Activated T-helper 2 cell treated with anti-CD3 and anti-CD28 coated beads, Interferon-gamma antibody, Interleukin-2, Interleukin-4, amounts not matched to agents 10 μg/mL and 5 μg/mL and 100 μg/mL, durations not matched to agents 14 hours and 24 hours and 36 hours (primary cell): ENCODE results near the gene RBM22. TPM values are rescaled to one million over a fixed set of nuclear protein-coding genes. Genes with fewer than 3 reads are reported as not detected.

ENCODE experiments used
- DNase-seq: peaks from one replicate; pipeline ENCODE4 v3.0.0; 2021; ENCODE audit warnings: low spot score
- H3K27ac Mint-ChIP-seq: one replicate; pipeline ENCODE4 v1.8.0; 2021; ENCODE audit warnings: mixed read lengths
- H3K27me3 Mint-ChIP-seq: one replicate; pipeline ENCODE4 v1.8.0; 2021; ENCODE audit warnings: low read depth, mixed read lengths
- H3K36me3 Mint-ChIP-seq: one replicate; pipeline ENCODE4 v1.8.0; 2021; ENCODE audit warnings: low read depth, mixed read lengths
- H3K4me1 Mint-ChIP-seq: one replicate; pipeline ENCODE4 v1.8.0; 2021; ENCODE audit warnings: low read depth, mixed read lengths
- H3K4me3 Mint-ChIP-seq: one replicate; pipeline ENCODE4 v1.8.0; 2021; ENCODE audit warnings: low read depth, mild to moderate bottlenecking, moderate library complexity, mixed read lengths
- H3K9me3 Mint-ChIP-seq: one replicate; pipeline ENCODE4 v1.8.0; 2021; ENCODE audit warnings: mixed read lengths
- intact Hi-C: fragments of 100-400 bp; cut with micrococcal nuclease; formaldehyde crosslinking; loops from one replicate; pipeline ENCODE4 v1.15.1; 2023
- total RNA-seq: library from RNA; stranded (reverse); gene quantifications from 2 replicates; pipeline ENCODE4 v1.2.3, GENCODE V29; 2022

Gene RBM22
- total RNA-seq, 1 donor from 2014 or later: 71.7 TPM

DNA sequence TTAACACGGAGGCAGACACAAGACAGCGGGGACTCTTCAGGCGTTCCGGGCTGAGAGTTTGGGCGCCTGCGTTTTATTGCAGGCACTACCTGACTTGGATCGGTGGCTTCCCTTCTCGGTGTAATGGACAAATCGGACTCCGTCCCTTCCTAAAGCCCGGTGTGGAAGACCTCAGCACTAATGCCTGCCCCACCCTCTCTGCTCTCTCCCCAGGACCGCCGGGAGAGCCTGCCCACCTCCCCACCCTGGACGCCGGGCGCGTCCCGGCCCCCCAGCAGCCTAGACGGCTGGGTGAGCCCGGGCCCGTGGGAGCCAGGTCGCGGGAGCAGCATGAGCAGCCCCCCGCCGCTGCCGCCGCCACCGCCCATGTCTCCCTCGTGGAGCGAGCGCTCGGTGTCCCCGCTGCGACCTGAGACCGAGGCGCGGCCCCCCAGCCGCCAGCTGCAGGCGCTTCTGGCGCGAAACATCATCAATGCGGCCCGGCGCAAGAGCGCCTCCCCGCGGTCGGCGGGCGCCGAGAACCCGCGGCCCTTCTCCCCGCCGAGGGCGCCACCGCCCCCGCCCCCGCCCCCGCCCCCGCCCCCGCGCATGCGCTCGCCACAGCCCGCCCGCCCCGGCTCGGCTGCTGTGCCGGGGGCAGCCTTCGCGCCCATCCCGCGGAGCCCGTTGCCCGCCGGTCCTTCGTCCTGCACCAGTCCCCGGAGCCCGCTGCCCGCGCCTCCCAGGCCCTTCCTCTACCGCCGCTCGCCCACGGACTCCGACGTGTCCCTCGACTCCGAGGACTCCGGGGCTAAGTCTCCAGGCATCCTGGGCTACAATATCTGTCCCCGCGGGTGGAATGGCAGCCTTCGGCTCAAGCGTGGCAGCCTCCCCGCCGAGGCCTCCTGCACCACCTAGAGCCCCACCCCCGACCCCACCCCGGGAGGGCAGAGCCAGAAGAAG is 44.4 kb downstream of the RBM22 start:
- DNase-seq: peak; percentile 77
- intact Hi-C loops: loop anchor here (1.0 to 10.0 kb wide), 3 partner anchors 95 to 202 kb away; partner anchors contain the start of gene IRGM
- peaks cover 12% of the 10 kb centered on the region for H3K27me3 Mint-ChIP-seq
- no peaks in the 10 kb centered on the region for H3K36me3 Mint-ChIP-seq
- no peaks in the 10 kb centered on the region for H3K9me3 Mint-ChIP-seq
- no peak overlapping the region for H3K27ac Mint-ChIP-seq
- H3K4me3 Mint-ChIP-seq: peak overlapping the region; percentile 77
- peaks cover 6% of the 10 kb centered on the region for H3K4me1 Mint-ChIP-seq

DNA sequence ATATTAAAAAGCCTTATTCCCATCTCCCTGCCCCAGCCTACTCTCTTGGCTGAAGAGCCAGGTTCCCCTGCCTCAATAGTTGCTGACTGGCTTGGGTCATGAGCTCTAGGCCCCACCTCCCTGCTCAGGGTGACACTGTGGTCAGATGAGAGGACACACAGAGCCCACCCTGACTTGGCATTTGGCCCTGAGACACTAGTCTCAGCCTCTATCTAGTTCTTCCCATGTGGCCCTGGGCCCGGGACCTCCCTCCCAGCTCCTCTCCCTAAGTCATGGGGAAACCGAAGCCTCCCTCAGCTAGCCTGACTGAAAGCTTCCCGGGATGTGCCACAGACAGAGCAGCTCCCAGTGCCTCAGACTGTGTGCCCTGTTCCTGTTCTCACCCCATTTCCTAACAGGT is 45.6 kb downstream of the RBM22 start:
- no peak overlapping the region for H3K4me3 Mint-ChIP-seq
- H3K4me1 Mint-ChIP-seq: peaks cover 6% of the 10 kb centered on the region
- intact Hi-C loops: loop anchor here (10.0 kb wide), 1 partner anchor 200 kb away; no protein-coding TSS in a partner anchor
- H3K9me3 Mint-ChIP-seq: no peaks in the 10 kb centered on the region
- no peak overlapping the region for H3K27ac Mint-ChIP-seq
- H3K27me3 Mint-ChIP-seq: peaks cover 12% of the 10 kb centered on the region
- no peak for DNase-seq
- no peaks in the 10 kb centered on the region for H3K36me3 Mint-ChIP-seq

DNA sequence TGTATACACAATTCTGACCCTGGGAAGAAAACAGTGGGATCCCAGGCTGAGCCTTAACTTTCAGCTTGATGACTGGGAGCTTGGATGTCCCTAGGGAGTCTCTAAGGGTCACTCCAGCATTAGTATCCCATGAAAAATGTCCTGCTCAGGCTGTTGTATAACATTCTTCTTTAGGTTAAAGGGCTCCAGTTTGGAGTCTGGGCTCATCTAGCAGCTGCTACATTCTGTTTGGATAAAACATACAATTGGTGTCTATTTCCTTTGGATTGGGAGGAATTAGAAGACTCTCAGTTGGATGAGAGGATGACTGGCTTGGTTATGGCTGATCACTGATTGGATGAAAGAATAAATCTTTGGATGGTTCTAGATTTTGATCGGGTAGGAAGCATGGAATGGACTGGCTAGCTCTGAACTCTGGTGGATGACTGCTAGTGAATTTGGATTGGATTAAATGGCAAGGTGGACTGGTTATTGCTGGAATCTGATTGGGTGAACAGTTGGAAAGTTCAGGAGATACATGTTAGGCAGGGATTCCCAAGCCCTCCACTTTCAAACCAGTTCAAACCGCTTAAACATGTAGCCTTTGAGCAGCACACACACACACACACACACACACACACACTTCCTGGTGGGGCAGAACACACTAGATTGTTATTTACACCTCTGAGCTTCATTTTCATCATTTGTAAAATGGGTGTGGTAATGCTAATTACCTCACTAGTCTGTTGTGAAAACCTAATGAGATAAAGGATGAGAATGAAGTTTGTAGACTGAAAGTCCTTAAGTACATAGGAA is 46.9 kb downstream of the RBM22 start:
- Mint-ChIP-seq H3K4me1 (peaks cover 6% of the 10 kb centered on the region), H3K27ac (no peak overlapping the region), H3K9me3 (no peaks in the 10 kb centered on the region), H3K4me3 (no peak overlapping the region), H3K27me3 (peaks cover 10% of the 10 kb centered on the region), H3K36me3 (no peaks in the 10 kb centered on the region)
- no peak for DNase-seq
- intact Hi-C loops: loop anchor here (10.0 kb wide), 1 partner anchor 199 kb away; no protein-coding TSS in a partner anchor

DNA sequence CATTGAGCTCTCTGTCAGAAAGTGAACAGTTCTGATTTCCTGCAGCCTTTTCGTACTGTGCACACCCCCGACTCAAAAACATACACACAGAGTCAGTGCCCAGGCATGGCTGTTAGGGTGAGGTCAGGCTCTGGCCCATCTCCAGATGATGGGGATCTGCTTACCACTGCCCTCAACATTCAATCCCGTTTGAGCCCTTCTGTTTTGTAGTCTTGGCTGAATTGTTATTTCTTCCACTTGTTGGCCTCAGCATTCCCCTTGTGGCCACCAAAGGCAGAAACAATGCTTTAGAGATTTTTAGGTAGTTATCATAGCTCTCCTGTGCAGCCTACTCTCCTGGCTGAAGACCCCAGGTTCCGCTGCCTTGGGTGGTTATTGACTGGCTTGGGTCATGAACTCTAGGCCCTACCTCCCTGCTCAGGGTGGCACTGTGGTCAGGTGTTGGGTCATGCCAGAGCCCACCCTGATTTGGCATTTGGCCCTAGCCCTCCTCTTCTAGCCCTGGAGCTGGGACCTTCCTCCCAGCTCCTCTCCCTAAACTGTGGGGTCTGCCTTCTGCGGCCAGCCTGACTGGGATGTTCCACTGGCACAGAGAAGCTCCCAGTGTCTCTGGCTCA is 47.6 kb downstream of the RBM22 start:
- Mint-ChIP-seq H3K4me1 (peaks cover 6% of the 10 kb centered on the region), H3K27me3 (peaks cover 10% of the 10 kb centered on the region), H3K9me3 (no peaks in the 10 kb centered on the region), H3K27ac (no peak overlapping the region), H3K4me3 (no peak overlapping the region), H3K36me3 (no peaks in the 10 kb centered on the region)
- intact Hi-C loops: loop anchor here (10.0 kb wide), 1 partner anchor 198 kb away; no protein-coding TSS in a partner anchor
- no peak for DNase-seq

DNA sequence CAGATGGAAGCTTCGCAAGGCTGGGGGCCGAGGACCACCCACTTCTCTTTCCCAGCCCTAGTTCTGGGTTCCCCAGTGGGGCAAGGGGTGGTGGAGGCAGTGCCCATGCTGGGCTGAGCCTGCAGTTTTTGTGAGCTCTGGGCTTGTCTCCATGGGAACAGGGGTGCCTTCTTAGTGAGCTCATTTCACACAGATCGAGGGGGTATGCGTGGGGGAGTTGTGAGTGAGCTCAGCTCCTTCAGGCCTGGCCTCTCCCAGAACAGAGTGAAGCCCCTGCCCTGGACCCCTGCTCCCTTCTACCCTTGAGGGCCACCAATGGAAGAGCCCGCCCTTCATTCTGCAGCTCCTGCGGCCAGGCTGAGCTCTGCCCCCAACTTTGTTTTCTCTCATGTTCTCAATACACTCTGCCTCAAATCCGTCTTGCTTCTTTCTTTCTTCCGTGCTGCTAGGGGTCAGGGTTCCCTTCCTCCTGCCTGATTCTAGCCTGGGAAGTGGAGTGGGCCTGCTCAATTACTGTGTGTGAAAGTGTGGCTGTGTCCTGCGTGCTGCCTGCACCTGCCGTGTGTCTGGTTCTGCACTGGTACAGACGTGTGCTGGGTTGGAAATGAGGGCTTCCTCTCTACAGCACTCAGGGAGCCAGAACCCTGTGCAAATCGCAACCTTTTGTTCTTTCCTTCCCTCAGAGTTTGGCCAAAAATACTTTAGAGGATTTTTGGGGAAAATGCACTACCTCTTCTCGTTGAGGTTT is 48.8 kb downstream of the RBM22 start:
- Mint-ChIP-seq H3K27ac (no peak overlapping the region), H3K9me3 (no peaks in the 10 kb centered on the region), H3K4me3 (no peak overlapping the region), H3K36me3 (no peaks in the 10 kb centered on the region), H3K27me3 (peaks cover 7% of the 10 kb centered on the region), H3K4me1 (peaks cover 2% of the 10 kb centered on the region)
- no peak for DNase-seq
- intact Hi-C loops: loop anchor here (10.0 kb wide), 1 partner anchor 197 kb away; no protein-coding TSS in a partner anchor

DNA sequence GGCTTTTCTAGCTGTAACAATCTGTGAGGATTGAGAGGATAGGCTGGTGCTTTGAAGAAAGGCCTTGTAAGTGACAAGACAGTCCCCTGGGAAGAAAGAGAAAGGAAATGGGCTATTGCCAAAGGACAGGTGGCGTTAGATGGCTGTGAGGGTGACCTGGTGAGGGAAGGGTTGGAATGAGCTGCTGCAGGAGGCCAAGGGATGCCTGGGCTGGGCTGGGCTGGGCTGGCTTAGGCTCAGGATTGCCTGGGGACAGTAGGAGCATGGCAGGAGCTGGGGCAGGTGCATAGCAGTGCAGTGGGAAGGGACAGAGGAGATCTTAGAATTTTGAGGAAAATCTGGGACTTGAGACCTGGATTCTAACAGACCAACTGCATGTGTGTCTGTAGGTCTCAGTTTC is 49.5 kb downstream of the RBM22 start:
- no peak overlapping the region for H3K4me3 Mint-ChIP-seq
- H3K4me1 Mint-ChIP-seq: peaks cover 2% of the 10 kb centered on the region
- H3K9me3 Mint-ChIP-seq: no peaks in the 10 kb centered on the region
- intact Hi-C loops: loop anchor here (10.0 kb wide), 1 partner anchor 197 kb away; no protein-coding TSS in a partner anchor
- no peaks in the 10 kb centered on the region for H3K36me3 Mint-ChIP-seq
- H3K27me3 Mint-ChIP-seq: peaks cover 7% of the 10 kb centered on the region
- no peak overlapping the region for H3K27ac Mint-ChIP-seq
- no peak for DNase-seq

DNA sequence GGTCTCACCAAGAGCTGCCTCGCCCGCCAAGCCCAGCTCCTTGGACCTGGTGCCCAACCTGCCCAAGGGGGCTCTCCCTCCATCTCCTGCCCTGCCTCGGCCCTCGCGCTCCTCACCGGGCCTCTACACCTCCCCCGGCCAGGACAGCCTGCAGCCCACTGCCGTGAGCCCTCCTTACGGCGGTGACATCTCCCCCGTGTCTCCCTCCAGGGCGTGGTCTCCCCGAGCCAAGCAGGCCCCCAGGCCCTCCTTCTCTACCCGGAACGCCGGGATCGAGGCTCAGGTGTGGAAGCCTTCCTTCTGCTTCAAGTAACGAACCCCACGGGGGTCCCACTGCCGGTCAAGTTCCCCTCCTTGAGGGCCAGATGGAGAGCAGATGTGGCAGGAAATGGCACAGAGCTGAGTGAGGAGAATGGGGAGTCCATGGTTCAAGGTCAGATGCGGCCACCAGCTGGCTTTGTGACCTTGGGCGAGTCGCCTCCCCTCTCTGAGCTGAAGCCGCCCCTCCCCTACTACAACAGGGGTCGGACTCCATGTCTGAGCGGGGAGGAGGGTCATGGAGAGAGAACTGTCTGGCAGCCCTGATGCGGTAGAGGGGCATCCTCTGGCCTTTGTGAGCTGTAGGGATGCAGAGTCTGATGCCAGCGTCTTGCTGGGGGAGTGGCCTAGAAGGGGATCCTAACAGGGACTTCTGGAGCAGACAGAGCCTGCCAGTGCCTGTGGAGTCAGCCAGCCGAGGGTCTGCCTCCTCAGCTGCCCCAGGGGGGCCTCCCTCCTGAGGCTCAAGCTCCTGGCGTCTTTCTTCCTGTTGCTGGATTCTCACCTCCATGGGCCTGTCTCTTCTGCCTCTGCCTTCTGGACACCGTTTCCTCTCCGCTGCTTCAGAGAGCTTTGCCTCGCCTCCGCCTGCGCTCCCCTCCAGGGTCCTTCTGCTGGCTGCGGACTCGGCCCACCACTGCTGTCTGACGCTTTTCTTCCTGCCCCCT is 50.5 kb downstream of the RBM22 start:
- intact Hi-C loops: loop anchor here (10.0 kb wide), 1 partner anchor 196 kb away; no protein-coding TSS in a partner anchor
- Mint-ChIP-seq H3K36me3 (no peaks in the 10 kb centered on the region), H3K4me3 (no peak overlapping the region), H3K27me3 (peaks cover 7% of the 10 kb centered on the region), H3K27ac (no peak overlapping the region), H3K9me3 (no peaks in the 10 kb centered on the region), H3K4me1 (no peaks in the 10 kb centered on the region)
- DNase-seq: no peak

DNA sequence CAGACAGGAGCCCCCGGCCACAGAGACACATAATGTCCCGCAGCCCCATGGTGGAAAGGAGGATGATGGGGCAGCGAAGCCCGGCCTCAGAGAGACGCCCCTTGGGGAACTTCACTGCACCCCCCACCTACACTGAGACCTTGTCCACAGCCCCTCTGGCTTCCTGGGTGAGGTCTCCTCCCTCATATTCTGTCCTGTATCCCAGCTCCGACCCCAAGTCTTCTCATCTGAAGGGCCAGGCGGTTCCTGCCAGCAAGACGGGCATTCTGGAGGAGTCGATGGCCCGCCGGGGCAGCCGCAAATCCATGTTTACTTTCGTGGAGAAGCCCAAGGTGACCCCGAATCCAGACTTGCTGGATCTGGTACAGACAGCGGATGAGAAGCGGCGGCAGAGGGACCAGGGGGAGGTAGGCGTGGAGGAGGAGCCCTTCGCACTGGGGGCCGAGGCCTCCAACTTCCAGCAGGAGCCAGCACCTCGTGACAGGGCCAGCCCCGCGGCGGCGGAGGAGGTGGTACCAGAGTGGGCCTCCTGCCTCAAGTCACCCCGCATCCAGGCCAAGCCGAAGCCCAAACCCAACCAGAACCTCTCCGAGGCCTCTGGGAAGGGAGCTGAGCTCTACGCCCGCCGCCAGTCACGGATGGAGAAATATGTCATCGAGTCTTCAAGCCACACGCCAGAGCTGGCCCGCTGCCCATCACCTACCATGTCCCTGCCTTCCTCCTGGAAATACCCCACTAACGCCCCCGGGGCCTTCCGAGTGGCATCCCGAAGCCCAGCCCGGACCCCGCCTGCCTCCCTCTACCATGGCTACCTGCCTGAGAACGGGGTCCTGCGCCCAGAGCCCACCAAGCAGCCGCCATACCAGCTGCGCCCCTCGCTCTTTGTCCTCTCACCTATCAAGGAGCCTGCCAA is 51.5 kb downstream of the RBM22 start:
- no peak overlapping the region for H3K4me3 Mint-ChIP-seq
- no peaks in the 10 kb centered on the region for H3K9me3 Mint-ChIP-seq
- H3K27ac Mint-ChIP-seq: no peak overlapping the region
- H3K27me3 Mint-ChIP-seq: peaks cover 9% of the 10 kb centered on the region
- H3K4me1 Mint-ChIP-seq: no peaks in the 10 kb centered on the region
- no peak for DNase-seq
- intact Hi-C loops: loop anchor here (10.0 kb wide), 1 partner anchor 195 kb away; no protein-coding TSS in a partner anchor
- no peaks in the 10 kb centered on the region for H3K36me3 Mint-ChIP-seq

DNA sequence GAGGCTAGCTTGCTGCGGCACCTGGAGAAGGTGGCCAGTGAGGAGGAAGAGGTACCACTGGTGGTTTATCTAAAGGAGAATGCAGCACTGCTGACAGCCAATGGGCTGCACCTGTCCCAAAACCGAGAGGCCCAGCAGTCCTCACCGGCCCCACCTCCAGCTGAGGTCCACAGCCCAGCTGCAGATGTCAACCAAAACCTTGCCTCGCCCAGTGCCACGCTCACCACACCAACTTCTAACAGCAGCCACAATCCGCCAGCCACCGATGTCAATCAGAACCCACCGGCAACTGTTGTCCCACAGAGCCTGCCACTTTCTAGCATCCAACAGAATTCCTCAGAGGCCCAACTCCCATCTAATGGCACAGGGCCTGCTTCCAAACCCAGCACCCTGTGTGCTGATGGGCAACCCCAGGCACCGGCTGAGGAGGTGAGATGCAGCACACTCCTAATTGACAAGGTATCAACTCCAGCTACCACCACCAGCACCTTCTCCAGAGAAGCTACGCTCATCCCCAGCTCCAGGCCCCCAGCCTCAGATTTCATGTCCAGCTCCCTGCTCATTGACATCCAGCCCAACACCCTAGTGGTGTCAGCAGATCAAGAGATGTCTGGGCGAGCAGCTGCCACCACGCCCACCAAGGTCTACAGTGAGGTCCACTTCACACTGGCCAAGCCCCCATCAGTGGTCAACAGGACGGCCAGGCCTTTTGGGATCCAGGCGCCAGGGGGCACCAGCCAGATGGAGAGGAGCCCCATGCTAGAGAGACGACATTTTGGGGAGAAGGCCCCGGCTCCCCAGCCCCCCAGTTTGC is 52.4 kb downstream of the RBM22 start:
- no peaks in the 10 kb centered on the region for H3K9me3 Mint-ChIP-seq
- H3K4me3 Mint-ChIP-seq: no peak overlapping the region
- no peak for DNase-seq
- H3K27ac Mint-ChIP-seq: no peak overlapping the region
- no peaks in the 10 kb centered on the region for H3K4me1 Mint-ChIP-seq
- no peaks in the 10 kb centered on the region for H3K36me3 Mint-ChIP-seq
- peaks cover 5% of the 10 kb centered on the region for H3K27me3 Mint-ChIP-seq
- intact Hi-C loops: no loop called here
